ENCODE measurements around the gene LRRC71. TPM values are rescaled to one million over a fixed set of nuclear protein-coding genes. Genes with fewer than 3 reads are reported as not detected.

The LRRC71 gene
- total and polyA plus RNA-seq, 7 donors: 0.07 TPM; not detected in 6

GRCh38 chr1:156875341-156875615 is 45.2 kb upstream of the LRRC71 start:
- Histone ChIP-seq H3K36me3 (no peaks in the 10 kb centered on the region), H3K4me3 (no peak overlapping the region), H3K27me3 (peaks cover 0 to 23% (median 0%) of the 10 kb centered on the region in 3 donors), H3K9me3 (no peaks in the 10 kb centered on the region), H3K27ac (no peak overlapping the region), H3K4me1 (no peaks in the 10 kb centered on the region)
- no peak for DNase-seq
- 69 to 82% methylated on average over 5 of the region's 5 CpGs for WGBS, 2 donors
- intact Hi-C loops (cut with DNase I): no loop called here
- no peak for TF ChIP-seq CTCF (IDR thresholded peaks at IDR 0.05)
- TF ChIP-seq EP300 (IDR thresholded peaks at IDR 0.05): no peak
- no peak for TF ChIP-seq POLR2A (IDR thresholded peaks at IDR 0.05)
- TF ChIP-seq POLR2AphosphoS5 (IDR thresholded peaks at IDR 0.05): no peak

GRCh38 chr1:156876281-156876680 is 44.2 kb upstream of the LRRC71 start:
- H3K27me3 ChIP-seq: peaks cover 0 to 24% (median 0%) of the 10 kb centered on the region in 3 donors
- no peaks in the 10 kb centered on the region for H3K36me3 ChIP-seq
- TF ChIP-seq CTCF (IDR thresholded peaks at IDR 0.05): no peak
- TF ChIP-seq EP300 (IDR thresholded peaks at IDR 0.05): no peak
- TF ChIP-seq POLR2AphosphoS5 (IDR thresholded peaks at IDR 0.05): no peak
- TF ChIP-seq POLR2A (IDR thresholded peaks at IDR 0.05): no peak
- 37 to 48% methylated on average over 21 of the region's 21 CpGs for WGBS, 2 donors
- H3K27ac ChIP-seq: no peak overlapping the region
- H3K4me1 ChIP-seq: no peaks in the 10 kb centered on the region
- H3K4me3 ChIP-seq: no peak overlapping the region
- H3K9me3 ChIP-seq: no peaks in the 10 kb centered on the region
- DNase-seq: no peak
- intact Hi-C loops (cut with DNase I): no loop called here

DNA sequence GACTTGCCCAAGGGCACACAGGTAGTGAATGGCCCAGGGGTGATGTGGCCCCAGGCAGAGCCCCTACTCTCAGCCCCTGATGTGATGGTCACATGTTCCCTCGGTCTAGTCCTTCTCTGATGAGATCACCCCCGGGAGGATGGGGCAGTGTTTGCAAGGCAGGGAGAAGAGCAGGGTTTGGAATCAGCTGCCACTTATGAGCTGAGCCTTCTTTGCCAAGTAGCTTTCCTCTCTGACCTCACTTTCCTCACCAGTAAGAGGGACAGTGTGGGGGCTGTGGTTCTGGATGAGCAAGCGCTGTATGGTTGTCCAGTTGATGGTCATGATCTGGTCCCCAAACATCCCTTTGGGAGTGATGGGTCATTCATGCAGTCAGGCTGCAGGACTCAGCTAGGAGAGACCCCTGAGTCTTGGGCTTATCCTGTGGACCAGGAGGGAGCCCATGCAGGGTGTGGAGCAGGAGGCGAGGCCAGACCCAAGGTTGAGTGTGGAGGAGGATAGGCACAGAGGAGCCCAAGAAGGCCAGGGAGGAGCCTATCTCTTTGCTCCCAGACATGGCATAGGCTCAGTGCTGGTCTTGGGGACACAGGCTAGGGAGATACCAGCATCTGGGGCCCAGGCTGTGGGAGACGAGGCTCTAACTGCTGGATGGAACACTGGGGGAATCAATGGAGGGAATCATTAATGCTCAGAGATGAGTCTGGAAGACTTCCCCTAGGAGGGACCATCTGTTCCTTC is 42.8 kb upstream of the LRRC71 start:
- intact Hi-C loops (cut with DNase I): no loop called here
- Histone ChIP-seq H3K4me1 (no peaks in the 10 kb centered on the region), H3K9me3 (no peaks in the 10 kb centered on the region), H3K27ac (no peak overlapping the region), H3K4me3 (no peak overlapping the region), H3K36me3 (no peaks in the 10 kb centered on the region), H3K27me3 (peaks cover 0 to 27% (median 0%) of the 10 kb centered on the region in 3 donors)
- no peak for DNase-seq
- TF ChIP-seq POLR2A (IDR thresholded peaks at IDR 0.05) (no peak), POLR2AphosphoS5 (IDR thresholded peaks at IDR 0.05) (no peak), EP300 (IDR thresholded peaks at IDR 0.05) (no peak), CTCF (IDR thresholded peaks at IDR 0.05) (no peak)
- WGBS, 2 donors: 70 to 78% methylated on average over 5 of the region's 5 CpGs

DNA sequence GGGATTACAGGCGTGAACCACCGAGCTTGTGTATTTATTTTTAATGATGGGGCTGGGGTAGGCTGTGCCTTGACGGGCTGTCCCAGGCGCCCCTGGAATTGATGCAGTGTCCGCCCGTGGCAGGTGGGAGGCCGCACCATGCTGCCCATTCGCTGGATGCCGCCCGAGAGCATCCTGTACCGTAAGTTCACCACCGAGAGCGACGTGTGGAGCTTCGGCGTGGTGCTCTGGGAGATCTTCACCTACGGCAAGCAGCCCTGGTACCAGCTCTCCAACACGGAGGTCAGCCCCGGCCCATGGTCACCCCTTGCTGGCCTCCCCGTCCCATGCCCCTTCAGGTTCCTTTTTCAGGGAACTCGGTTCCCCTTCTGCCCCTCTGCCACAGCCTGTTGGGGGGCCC is 40.6 kb upstream of the LRRC71 start:
- H3K9me3 ChIP-seq: no peaks in the 10 kb centered on the region
- no peak overlapping the region for H3K27ac ChIP-seq
- intact Hi-C loops (cut with DNase I): no loop called here
- no peak for DNase-seq
- no peaks in the 10 kb centered on the region for H3K36me3 ChIP-seq
- peaks cover 0 to 40% (median 0%) of the 10 kb centered on the region in 3 donors for H3K27me3 ChIP-seq
- H3K4me1 ChIP-seq: no peaks in the 10 kb centered on the region
- WGBS, 2 donors: 88 to 91% methylated on average over 21 of the region's 21 CpGs
- H3K4me3 ChIP-seq: no peak overlapping the region
- TF ChIP-seq POLR2A (IDR thresholded peaks at IDR 0.05) (no peak), CTCF (IDR thresholded peaks at IDR 0.05) (no peak), EP300 (IDR thresholded peaks at IDR 0.05) (no peak), POLR2AphosphoS5 (IDR thresholded peaks at IDR 0.05) (no peak)

GRCh38 chr1:156880473-156880872 is 40.0 kb upstream of the LRRC71 start:
- H3K4me3 ChIP-seq: no peak overlapping the region
- no peaks in the 10 kb centered on the region for H3K36me3 ChIP-seq
- DNase-seq: no peak
- H3K27me3 ChIP-seq: peaks cover 0 to 40% (median 0%) of the 10 kb centered on the region in 3 donors
- TF ChIP-seq EP300 (IDR thresholded peaks at IDR 0.05) (no peak), POLR2A (IDR thresholded peaks at IDR 0.05) (no peak), CTCF (IDR thresholded peaks at IDR 0.05) (no peak), POLR2AphosphoS5 (IDR thresholded peaks at IDR 0.05) (no peak)
- H3K4me1 ChIP-seq: no peaks in the 10 kb centered on the region
- intact Hi-C loops (cut with DNase I): no loop called here
- no peak overlapping the region for H3K27ac ChIP-seq
- WGBS, 2 donors: 59 to 71% methylated on average over 5 of the region's 5 CpGs
- H3K9me3 ChIP-seq: no peaks in the 10 kb centered on the region
